Glomerular endothelial cell (primary cell): ENCODE data around the gene FBXL7. TPM values are rescaled to one million over a fixed set of nuclear protein-coding genes. Genes with fewer than 3 reads are reported as not detected.

ENCODE experiments used
- DNase-seq: peaks from one replicate; pipeline ENCODE4 v3.0.0-alpha.2; 2011; ENCODE audit warnings: low read depth, low spot score; ENCODE audit errors: extremely low read depth
- total RNA-seq: library from RNA; depleted of rRNA; stranded (reverse); fragments of >200 nt; gene quantifications from 2 replicates; pipeline ENCODE4 v1.2.3, GENCODE V29; 2015

Gene FBXL7
- total RNA-seq, 1 donor from 2014 or later: 41.9 TPM

DNA sequence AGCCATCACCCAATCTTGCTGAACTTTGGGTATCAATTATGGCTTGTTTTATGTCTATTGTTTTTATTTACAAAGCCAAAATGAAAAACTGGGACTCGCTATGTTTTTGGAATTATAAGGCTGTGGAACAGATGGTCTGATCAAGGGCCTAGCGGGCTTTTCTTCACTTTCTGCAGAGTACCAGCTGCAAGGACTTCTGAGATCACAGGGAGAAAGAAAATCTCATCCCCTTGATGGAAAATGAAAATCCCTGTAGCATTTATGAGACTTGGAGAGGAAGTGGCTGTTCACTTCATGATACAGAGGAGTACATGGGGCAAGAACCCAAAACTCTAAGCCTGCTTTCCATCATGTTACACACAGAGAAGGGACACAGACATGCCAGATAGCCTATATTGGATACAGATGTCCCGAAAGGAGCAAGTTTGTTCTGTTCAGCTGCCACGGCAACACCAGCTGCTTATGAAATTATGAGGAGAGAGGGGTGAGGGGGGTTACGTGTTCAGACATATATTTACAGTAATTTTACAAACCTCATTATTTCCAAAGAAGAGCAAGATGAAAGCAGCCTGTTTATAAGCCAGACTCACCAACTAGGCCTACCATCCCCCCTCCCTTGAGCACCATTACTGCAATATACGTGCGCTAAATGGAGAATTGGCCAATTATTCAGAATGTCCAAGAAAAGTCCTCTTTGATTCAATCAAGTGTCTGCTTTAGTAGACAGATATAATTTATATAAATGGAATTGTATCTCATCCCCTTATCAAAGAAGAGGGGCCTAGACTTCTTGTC lies 459.6 kb downstream of the FBXL7 start:
- no peak for DNase-seq

DNA sequence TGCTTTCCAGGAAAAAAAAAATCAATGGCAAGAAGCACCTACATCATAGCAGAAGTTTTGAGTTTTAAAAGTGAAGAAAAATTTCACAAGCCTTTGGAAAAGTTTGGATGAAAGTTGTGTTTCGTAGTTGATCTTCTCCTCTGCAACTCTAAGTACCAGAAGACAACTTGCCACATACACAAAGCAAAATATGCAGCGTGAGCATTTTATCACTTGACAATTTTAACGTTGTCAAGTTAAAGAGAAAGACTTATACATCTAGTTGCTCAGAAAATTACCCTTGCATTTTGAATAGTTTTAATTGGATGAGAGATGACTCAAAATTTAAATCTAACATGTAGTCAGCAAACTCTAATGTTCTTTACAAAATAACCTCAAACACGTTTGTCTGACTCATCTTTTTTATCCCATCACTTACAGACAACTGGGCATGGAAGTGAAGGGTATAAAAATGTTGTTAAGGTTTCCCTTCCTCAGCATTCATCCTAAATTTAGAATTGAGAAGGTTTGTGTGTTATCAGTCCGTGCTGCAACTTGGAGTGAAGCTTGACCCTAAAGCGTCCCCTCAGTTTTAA lies 466.2 kb downstream of the FBXL7 start:
- no peak for DNase-seq

DNA sequence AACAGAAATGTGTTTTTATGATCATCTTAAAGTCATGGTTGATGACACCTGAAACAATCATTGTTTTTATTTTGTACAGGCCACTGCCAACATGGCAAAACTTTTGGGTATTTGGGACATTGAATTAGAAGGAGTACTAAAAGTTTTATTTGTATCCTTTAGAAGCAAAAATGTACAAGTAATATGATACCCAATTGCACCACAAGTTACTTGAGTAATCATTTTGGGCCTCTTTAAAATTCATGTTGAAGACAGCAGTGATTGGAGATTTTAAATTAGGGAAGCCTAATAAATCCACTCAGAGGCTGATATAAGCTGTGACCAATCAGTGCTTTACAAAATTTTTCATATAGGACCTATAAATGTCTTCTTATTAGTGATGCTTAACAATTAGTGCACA lies 466.7 kb downstream of the FBXL7 start:
- DNase-seq: no peak

DNA sequence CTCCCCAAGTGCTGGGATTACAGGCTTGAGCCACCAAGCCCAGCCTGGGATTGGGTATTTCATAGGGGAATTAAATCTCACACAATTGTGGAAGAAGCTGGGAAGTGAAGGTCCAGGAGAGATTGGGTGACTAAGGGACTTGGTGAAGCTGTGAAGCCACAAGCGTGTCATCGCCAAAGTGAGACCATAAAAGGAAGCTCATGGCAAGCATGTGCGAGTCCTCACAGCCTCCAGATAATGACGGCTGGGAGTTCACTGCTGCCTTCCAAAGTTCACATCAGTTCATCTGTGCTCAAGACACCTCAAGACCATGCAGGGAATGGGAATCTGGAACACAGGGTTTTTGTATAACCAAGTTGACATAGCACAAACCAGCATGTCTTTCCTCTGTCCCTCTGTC lies 469.0 kb downstream of the FBXL7 start:
- no peak for DNase-seq

DNA sequence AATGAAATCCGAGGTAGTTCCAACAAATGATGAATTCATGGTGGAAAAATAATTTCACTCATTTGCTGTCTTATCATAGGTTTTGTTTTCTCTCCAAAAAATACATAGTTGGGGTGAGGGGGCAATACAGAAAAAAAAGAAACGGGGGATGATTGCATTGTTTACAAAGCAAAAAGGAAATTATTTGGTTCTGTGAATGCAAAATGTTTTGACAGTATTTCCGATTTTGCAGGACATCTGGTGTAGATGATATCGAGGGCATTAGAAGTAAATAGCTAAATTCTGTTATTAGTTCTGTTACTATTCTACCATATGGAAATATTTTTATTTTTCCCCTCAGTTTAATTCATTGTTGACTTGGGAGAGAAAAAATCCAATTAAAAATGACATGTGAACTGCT lies 477.9 kb downstream of the FBXL7 start:
- no peak for DNase-seq

DNA sequence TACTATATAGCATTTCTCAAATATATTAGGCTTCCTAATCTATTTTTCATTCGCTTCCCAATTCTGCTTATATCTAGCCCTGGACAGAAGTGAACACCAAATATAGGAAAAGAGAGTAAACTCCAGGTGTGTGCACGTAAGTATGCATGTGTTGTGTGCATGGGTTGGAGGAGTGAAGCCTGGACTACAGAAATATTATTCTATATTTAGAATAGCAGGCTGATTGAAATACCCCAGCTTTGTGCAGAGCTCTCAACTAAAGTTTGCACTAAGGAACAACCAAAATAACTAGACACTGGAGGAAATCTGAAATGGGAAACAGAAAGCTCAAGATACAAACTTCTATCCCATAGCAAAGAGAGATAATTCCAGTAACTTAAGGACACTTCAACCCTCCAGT lies 480.9 kb downstream of the FBXL7 start:
- no peak for DNase-seq

DNA sequence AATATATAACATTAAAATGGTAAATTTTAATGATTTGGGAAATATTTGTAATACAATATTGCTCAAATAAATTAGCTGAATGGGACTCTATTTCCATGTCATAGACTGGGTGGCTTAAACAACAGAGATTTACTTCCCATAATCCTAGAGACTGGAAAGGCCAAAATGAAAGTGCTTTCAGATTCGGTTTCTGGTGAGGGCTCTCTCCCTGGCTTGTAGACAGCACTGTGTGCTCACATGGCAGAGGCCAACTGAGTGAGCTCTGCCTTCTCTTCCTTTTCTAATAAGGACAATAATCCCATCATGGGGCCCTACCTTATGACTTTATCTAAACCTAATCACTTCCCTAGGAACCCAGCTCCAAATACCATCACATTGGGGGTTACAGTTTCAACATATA lies 483.4 kb downstream of the FBXL7 start:
- DNase-seq: no peak
